Keratinocyte (primary cell): ENCODE measurements around the gene MPP4.

Experiments
- CTCF ChIP-seq, 3 experiments: IDR thresholded peaks in 1 of 3; conservative IDR thresholded peaks in 1 of 3; optimal IDR thresholded peaks in 1 of 3; 2 replicates in 2 of 3; 3 replicates in 1 of 3; pipeline versions ENCODE3 to v1.5.1; 2011; ENCODE audit warnings: low read length in 3 of 3, mild to moderate bottlenecking in 3 of 3, moderate library complexity in 2 of 3, control low read depth in 1 of 3, inconsistent platforms in 1 of 3; ENCODE audit not compliant: insufficient read depth in 2 of 3; ENCODE audit errors: extremely low read depth in 1 of 3
- EZH2 ChIP-seq: IDR thresholded peaks from one replicate; pipeline ENCODE4 v1.6.1; 2012; ENCODE audit warnings: inconsistent platforms, mild to moderate bottlenecking, low read length, moderate library complexity

- TF ChIP-seq EZH2, result no peak
- TF ChIP-seq CTCF (optimal IDR thresholded peaks at IDR 0.05 in 1 of 3, IDR thresholded peaks at IDR 0.05 in 1 of 3, conservative IDR thresholded peaks at IDR 0.05 in 1 of 3; ENCODE audit: extremely low read depth in 1 of 3, insufficient read depth in 2 of 3, low read length in 3 of 3), result no peak
These were observed 35.1 kb upstream of the MPP4 start for GRCh38 chr2:201733544-201733943.
